GM18507 (cell line): ENCODE measurements around the gene CDK11B.

ENCODE experiments used
- DNase-seq: peaks from one replicate; pipeline ENCODE4 v3.0.0; 2011; ENCODE audit warnings: low read depth; ENCODE audit not compliant: insufficient read length; ENCODE audit errors: extremely low spot score
- FAIRE-seq: peaks from 2 replicates; lab custom pipeline; 2011; peaks lifted over from hg19 to GRCh38; lab: Jason Lieb, UNC

Gene CDK11B

DNA sequence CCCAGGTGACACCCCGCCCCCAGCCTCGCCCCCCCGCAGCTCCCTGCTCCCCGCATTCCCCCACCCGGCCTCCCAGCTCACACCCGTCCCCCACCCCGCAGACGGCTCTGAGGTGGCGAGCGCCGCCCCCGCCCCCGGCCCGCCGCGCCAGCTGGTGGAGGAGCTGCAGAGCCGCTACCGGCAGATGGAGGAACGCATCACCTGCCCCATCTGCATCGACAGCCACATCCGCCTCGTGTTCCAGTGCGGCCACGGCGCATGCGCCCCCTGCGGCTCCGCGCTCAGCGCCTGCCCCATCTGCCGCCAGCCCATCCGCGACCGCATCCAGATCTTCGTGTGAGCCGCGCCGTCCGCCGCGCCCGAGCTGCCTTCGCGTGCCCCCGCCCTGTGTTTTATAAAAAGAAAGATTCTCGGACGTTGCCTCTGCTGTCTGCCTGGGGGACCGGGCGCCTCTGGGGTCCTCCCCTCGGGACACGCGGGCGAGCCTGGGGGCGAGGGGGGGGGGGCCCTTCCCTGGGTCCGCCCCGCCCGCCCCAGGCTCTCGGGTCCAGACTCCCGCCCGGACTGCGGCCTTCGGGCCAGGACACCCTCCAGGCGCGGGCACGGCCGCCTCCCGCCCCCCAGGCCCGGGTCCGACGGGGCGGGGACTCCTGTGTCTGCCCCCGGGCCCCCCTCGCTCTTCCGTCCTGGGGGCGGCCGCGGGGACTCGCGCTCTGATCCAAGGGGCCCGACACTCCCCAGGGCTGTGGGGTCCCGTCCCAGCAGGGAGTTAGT lies 28.4 kb downstream of the CDK11B start:
- peak; percentile 97 for FAIRE-seq
- peak; percentile 100 for DNase-seq

DNA sequence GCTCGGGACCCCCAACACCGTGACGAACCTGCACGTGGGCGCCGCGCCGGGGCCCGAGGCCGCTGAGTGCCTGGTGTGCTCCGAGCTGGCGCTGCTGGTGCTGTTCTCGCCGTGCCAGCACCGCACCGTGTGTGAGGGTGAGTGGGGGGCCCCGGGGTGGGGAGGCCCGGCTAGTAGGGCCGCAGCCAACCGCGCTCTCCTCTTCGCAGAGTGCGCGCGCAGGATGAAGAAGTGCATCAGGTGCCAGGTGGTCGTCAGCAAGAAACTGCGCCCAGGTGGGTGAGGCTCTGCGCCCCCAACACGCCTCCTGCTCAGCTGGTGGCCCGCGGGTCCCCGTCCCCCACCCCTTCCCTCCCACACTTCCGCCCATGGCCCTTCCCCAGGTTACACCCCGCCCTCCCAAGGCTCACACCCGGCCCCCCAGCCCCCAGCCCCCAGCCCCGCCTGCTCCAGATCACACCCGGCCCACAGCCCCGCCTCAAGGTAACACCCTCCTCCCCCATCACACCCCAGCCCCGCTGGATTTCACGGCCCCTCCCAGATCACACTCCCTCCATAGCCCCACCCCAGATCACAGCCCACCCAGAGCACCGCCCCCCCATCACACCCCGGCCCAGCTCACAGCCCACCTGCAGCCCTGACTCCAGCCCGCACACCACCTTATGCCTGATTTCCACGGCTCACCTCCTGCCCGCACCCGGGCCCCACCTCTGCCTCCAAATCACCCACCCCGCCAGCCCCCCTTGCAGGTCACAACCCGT lies 29.2 kb downstream of the CDK11B start:
- DNase-seq (no peak), FAIRE-seq (no peak)

DNA sequence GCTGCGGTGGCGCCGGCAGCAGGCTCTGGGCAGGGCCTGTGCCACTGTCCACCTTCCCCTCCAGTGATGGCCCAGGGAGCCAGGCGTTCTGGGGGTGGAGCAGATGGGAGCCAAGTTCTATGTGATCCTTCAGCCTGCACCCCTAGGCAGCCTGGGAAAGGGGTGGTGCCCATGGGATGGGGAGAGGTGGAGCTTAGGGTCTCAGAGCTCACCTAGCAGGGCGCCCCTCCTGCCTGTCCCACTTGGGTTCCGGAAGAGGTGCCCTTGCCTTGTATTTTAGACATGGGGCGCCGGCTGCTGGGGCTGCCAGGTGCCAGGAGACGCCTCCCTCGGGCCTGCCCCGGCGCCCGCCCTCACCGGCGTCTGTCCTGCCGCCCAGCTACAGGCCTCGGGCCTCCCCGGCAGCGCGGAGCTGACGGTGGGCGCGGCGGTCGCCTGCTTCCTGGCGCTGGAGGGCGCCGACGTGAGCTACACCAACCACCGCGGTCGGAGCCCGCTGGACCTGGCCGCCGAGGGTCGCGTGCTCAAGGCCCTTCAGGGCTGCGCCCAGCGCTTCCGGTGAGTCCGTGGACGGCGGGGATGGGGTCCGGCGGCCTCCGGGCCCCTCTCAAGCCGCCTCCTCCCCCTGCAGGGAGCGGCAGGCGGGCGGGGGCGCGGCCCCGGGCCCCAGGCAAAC lies 29.9 kb downstream of the CDK11B start:
- peak; percentile 9 for FAIRE-seq
- no peak for DNase-seq

DNA sequence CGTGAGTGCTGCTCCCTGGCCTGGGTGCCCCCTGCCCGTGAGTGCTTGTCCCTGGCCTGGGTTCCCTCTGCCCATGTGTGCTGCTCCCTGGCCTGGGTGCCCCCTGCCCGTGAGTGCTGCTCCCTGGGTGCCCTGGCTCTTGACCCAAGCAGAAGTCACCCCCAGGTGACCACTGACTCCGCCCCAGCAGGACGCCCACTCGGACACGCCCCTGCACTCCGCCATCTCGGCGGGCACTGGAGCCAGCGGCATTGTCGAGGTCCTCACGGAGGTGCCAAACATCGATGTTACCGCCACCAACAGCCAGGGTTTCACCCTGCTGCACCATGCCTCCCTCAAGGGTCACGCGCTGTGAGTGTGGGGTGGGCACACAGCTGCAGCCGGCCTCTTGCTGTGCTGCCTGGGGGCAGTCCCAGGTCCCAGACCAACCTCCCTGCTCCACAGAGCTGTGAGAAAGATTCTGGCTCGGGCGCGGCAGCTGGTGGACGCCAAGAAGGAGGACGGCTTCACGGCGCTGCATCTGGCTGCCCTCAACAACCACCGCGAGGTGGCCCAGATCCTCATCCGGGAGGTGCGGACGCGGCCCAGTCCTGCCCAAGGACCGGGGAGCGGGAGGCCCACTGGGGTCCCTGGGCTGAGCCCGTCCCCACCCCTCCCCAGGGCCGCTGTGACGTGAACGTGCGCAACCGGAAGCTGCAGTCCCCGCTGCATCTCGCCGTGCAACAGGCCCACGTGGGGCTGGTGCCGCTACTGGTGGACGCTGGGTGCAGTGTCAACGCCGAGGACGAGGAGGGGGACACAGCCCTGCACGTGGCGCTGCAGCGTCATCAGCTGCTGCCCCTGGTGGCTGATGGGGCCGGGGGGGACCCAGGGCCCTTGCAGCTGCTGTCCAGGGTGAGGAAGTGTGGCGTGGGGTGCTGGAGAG lies 30.7 kb downstream of the CDK11B start:
- DNase-seq (no peak), FAIRE-seq (no peak)

DNA sequence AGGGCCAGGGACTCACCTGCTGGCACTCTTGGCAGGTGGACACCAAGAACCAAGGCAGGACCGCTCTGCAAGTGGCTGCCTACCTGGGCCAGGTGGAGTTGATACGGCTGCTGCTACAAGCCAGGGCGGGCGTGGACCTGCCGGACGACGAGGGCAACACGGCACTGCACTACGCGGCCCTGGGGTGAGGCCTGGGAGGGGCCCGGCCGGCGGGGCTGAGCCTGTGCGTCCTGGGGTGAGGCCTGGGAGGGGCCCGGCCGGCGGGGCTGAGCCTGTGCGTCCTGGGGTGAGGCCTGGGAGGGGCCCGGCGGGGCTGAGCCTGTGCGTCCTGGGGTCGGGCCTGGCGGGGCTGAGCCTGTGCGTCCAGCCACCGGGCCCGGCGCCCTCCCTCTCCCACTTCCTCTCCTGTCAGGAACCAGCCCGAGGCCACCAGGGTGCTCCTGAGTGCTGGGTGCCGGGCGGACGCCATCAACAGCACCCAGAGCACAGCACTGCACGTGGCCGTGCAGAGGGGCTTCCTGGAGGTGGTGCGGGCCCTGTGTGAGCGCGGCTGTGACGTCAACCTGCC lies 31.5 kb downstream of the CDK11B start:
- no peak for DNase-seq
- FAIRE-seq, result no peak

DNA sequence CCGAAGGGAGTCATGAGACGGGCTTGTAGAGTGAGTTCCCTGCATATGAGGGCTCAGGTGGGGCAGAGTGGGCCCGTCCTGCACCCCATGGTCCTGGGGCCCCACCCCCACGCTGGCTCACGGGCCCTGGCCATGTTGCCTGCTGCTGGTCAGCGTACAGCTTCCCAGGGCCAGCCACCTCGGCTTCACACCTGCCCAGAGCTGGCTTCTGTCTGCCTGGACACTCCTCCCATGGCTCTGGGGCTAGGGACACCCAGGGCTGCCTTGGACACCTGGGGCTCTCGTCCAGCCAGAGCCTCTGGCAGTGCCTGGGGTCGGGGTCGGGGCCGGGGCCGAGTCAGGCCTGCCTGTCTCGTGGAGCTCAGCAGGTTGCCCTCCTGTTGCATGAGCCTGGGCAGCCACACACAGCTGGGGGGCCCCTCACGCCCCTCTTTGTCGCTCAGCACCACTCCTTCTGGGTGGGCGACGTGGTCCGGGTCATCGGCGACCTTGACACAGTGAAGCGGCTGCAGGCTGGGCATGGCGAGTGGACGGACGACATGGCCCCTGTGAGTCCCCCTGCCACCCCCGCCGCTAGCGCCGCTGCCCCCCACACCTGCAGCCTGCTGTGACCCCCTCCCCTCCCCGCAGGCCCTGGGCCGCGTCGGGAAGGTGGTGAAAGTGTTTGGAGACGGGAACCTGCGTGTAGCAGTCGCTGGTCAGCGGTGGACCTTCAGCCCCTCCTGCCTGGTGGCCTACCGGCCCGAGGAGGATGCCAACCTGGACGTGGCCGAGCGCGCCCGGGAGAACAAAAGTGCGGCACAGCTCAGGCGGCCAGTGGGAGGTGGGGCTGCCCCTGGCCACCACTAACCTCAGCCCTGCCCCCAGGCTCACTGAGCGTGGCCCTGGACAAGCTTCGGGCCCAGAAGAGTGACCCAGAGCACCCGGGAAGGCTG lies 32.3 kb downstream of the CDK11B start:
- no peak for FAIRE-seq
- no peak for DNase-seq

DNA sequence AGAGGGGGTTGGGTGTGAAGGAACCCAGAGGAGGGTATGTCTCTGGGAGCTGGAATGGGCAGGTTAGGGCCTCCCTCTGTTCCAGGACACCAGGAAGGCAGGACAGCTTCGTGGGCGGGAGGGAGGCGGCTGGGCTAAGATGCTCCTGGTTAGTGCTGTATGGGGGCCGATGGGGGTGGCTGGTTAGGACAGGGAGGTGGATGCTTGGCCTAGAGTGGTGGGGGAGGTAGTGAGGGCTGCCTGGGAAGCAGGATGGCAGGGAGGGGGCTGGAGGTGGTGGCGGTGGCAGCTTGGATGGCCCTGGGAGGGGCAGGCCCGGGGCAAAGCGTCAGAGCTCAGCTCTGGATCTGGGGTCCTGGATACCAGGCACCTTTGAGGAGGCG lies 33.0 kb downstream of the CDK11B start:
- no peak for FAIRE-seq
- DNase-seq, result no peak

DNA sequence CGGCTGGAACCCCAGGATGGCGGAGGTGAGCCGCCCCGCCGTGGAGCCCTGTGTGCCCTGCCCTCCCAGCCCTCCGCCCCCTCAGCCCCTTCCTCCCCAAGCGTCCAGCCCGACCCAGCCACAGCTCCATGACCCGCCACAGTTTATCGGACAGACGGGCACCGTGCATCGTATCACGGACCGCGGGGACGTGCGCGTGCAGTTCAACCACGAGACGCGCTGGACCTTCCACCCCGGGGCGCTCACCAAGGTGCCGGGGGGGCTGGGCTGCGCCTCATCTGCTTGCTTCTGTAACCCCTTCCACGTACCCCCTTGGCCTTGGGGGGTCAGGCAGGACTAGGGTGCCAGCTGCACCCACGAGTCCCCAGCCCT lies 33.4 kb downstream of the CDK11B start:
- DNase-seq (no peak), FAIRE-seq (no peak)

DNA sequence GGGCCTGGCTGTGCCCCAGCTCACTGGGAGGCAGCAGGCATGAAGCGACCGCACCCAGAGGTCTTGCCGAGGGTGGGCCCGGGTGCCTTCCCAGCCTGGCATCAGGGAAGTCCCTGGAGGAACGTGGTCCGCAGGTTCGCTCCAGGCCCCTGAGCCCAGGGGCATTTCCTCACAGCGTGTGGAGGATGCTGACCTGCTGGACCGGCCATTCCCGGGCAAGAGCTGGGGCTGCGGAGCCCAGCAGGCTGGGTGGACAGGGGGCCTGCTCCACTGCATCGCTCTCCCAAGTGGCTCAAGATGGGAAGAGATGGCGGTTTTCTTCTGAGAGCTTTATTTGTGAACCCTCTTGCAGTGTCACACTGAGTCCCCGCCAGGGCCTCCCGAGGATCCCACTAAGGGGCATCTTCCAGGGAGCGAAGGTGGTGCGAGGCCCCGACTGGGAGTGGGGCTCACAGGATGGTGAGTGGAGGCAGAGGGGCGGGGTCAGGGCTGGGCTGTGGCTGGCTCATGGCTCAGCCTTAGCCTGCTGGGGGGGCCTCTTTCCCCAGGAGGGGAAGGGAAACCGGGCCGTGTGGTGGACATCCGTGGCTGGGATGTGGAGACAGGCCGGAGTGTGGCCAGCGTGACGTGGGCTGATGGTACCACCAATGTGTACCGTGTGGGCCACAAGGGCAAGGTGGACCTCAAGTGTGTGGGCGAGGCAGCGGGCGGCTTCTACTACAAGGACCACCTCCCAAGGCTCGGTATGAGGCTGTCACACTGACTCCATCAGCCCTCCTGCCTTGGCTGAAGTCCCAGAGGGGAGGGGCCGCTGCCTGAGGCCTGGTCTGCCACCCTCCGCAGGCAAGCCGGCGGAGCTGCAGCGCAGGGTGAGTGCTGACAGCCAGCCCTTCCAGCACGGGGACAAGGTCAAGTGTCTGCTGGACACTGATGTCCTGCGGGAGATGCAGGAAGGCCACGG lies 34.1 kb downstream of the CDK11B start:
- no peak for FAIRE-seq
- DNase-seq, result no peak

DNA sequence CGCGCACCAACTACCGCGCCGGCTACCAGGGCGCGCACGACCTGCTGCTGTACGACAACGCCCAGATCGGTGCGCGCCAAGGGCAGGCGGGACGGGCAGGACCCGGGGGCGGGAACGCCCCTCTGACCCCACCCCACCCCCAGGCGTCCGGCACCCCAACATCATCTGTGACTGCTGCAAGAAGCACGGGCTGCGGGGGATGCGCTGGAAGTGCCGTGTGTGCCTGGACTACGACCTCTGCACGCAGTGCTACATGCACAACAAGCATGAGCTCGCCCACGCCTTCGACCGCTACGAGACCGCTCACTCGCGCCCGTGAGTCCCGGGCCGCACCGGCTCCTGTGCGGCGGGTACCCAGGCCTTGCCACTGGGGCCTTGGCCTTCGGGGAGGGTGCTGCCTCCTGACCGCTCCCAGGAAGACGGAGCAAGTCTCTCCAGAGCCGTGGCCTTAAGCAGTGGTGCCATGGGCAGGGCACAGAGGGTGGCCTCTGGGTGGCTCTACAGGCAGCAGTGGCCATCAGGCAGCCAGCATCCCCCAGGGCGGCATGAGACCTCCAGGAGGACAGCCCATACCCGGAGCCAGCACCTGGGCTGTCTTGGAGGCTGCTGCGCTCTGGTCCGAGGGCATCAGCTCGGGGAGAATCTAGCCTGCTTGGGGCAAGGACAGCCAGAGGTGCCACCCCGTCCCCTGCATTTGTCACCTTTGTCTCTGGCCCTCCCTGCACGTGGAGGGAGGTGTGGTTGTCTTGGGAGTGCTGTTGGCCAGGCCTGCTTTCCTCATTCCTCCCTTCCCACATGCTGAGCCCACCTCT lies 35.0 kb downstream of the CDK11B start:
- FAIRE-seq, result no peak
- DNase-seq, result no peak

DNA sequence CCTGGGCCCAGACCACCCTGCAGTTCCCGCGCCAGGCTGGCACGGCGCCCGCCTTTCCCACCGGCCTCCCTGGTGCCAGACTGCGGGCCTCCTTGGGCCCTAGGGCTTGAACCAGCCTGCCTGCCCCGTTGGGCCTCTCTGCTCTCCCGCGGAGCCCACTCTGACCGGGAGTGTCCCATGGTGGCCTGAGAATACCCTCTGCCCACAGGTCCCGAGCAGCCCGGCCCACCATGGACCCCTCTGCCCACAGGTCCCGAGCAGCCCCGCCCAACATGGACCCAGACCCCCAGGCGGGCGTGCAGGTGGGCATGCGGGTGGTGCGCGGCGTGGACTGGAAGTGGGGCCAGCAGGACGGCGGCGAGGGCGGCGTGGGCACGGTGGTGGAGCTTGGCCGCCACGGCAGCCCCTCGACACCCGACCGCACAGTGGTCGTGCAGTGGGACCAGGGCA lies 35.6 kb downstream of the CDK11B start:
- DNase-seq (no peak), FAIRE-seq (no peak)

DNA sequence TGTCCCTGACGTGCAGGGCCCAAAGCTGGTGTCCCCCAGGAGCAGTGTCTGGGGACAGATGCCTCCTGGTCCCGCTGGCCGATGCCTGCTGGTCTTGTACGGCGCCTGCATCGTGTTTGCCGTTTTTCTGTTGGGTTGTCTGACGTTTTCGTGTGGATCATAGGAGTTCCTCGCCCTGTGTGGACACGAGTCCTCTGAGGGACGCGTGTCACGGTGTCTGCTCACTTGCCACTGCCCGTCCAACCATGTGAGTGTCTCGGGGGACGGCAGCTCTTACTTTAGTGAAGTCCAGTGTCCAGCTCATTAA lies 36.1 kb downstream of the CDK11B start:
- no peak for FAIRE-seq

DNA sequence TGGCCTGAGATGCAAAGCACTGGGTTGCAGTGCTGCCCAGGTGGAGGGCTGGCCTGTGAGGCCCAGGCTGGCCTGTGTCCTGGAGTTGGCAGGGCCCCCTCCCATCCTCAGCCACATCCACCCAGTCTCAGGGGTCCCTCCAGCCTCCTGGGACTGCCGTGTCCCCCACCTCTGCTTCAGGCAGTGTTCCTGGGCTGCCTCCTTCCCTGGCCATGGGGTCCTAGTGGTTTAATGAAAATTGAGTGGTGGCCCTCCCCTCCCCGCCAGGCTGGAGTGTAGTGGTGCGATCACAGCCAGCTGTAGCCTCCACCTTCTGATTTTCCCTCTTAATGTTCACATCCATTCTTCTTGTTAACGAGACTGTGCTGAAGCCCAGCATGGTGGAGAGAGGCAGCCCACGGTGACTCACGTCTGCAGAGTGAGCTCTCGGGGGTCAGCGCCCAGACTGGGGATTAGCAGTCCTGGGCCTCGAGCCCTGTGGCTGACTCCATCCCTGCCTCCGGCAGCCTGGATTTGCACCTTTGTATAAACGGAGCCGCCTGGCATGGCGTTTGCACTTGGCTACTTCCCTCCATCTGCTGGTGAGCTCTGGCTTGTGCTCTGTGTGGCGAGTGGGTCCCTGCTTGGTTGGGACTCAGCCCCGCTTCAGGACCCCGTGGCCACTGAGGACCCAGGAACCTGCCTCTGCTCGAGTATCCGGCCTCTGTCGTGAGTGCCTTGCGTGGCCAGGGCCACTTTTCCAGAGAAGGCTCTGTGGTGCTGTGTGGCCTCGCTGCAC lies 36.6 kb downstream of the CDK11B start:
- FAIRE-seq (no peak), DNase-seq (no peak)

More for the DNA sequence above, 36.1 kb downstream of the CDK11B start:
- DNase-seq, result no peak

DNA sequence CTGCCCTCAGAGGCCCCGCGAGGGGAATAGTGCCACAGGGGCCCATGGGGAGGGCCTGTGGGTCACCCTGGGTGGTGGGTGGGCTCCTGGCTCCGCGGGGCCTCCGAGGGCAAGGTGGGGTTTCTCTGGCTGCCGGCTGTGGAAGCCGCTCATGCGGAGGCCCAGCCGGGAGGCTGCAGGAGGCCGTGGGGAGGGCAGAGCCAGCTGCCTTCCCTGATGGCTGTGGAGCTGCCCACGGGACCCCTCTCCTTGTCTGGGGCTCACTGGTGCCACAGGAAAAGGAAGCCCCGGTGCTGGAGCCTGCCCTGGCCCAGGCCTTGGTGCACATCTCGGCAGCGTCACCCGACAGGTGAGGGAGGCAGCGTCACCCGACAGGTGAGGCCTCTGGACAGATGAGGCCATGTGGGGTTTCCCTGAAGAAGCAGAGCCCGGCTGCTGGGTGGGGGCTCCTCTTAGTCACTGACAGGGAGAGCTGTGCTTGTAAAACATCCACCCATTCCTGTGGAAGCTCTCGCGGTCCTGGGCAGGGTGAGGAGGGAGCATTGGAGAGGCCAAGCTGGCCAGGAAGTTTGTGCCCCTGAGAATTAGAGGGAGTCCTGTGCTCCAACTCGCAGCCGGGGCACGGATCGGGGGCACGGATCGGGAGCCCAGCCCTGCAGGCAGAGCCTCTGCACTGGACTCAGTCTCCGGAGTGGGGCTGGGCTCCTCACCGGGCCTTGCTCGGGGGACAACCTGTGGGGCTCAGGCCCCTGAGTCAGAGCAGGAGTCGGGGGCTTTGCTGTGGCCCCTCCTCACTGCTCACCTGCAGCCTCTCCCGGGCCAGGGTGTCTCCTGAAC lies 37.4 kb downstream of the CDK11B start:
- DNase-seq (no peak), FAIRE-seq (no peak)
